ENCODE measurements around the gene RENBP. TPM values are rescaled to one million over a fixed set of nuclear protein-coding genes. Genes with fewer than 3 reads are reported as not detected.

RENBP gene
- total and polyA plus RNA-seq, 2 donors: 4.4 to 12.1 TPM

GRCh38 chrX:153941336-153942252 is 2.8 kb downstream of the RENBP start:
- H3K4me3 ChIP-seq (ENCODE audit: low read depth, low read length): no peak overlapping the region
- H3K27ac ChIP-seq (ENCODE audit: low read depth): no peak overlapping the region

DNA sequence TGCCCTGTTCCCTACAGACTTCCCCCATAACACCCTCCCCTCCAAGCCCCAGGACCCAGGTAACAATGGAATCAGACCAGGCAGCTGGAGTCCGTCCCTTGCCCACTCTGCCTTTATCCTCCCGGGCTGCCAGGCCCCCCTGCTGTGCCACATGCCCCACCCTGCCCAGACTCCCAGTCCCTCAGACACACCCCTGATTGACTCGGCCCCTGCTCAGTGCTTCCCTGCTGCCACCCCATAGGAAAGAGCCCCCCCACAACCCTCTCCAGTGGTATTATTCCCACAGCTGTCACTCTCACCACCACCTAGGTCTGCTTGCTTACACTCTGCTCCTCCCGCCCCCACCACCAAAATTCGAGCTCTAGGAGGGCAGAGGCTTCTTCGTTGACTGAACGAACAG is 4.9 kb downstream of the RENBP start:
- DNase-seq (ENCODE audit: extremely low spot score): no peak
- Histone ChIP-seq H3K36me3 (ENCODE audit: insufficient read depth) (no peaks in the 10 kb centered on the region), H3K27ac (ENCODE audit: low read depth) (no peak overlapping the region), H3K4me1 (ENCODE audit: insufficient read depth) (no peaks in the 10 kb centered on the region), H3K4me3 (ENCODE audit: low read depth, low read length) (no peak overlapping the region)
- WGBS: 57% methylated on average over 7 of the region's 7 CpGs

More at GRCh38 chrX:153941336-153942252, 2.8 kb downstream of the RENBP start:
- WGBS: 51% methylated on average over 23 of the region's 23 CpGs
- no peaks in the 10 kb centered on the region for H3K36me3 ChIP-seq (ENCODE audit: insufficient read depth)
- no peak for DNase-seq (ENCODE audit: extremely low spot score)
- no peaks in the 10 kb centered on the region for H3K4me1 ChIP-seq (ENCODE audit: insufficient read depth)

DNA sequence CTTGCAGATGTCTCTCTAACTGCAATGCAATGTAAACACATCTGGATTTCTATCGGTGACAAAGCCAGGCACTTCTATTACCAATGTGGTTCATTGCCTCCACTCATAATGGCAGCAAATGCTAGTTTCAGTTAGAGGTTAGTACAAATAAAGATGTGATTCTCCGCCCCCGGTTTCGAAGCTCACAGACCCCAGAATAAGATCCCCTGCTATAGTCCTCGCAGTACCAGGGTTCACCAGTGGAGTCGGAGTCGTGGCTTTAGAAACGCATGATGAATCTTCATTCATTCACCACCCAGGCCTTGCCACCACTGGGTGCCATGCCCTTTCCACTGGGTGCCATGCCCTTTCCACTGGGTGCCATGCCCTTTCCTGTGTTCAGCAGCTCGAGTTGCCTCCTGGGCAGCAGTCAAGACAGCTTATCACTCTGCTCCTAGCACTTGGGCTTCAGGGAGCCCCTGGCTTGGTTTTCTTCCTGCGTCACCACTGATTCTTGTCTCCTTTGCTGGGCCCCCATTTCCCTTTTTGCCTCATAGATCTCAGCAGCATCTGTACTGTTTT is 6.1 kb downstream of the RENBP start:
- Histone ChIP-seq H3K4me1 (ENCODE audit: insufficient read depth) (no peaks in the 10 kb centered on the region), H3K27ac (ENCODE audit: low read depth) (no peak overlapping the region), H3K36me3 (ENCODE audit: insufficient read depth) (no peaks in the 10 kb centered on the region), H3K4me3 (ENCODE audit: low read depth, low read length) (no peak overlapping the region)
- WGBS: 76% methylated on average over 10 of the region's 10 CpGs
- no peak for DNase-seq (ENCODE audit: extremely low spot score)

GRCh38 chrX:153937056-153937455 is 7.4 kb downstream of the RENBP start:
- no peaks in the 10 kb centered on the region for H3K4me1 ChIP-seq (ENCODE audit: insufficient read depth)
- DNase-seq (ENCODE audit: extremely low spot score): no peak
- no peak overlapping the region for H3K4me3 ChIP-seq (ENCODE audit: low read depth, low read length)
- WGBS: 89% methylated on average over 3 of the region's 3 CpGs
- H3K27ac ChIP-seq (ENCODE audit: low read depth): no peak overlapping the region
- H3K36me3 ChIP-seq (ENCODE audit: insufficient read depth): no peaks in the 10 kb centered on the region

DNA sequence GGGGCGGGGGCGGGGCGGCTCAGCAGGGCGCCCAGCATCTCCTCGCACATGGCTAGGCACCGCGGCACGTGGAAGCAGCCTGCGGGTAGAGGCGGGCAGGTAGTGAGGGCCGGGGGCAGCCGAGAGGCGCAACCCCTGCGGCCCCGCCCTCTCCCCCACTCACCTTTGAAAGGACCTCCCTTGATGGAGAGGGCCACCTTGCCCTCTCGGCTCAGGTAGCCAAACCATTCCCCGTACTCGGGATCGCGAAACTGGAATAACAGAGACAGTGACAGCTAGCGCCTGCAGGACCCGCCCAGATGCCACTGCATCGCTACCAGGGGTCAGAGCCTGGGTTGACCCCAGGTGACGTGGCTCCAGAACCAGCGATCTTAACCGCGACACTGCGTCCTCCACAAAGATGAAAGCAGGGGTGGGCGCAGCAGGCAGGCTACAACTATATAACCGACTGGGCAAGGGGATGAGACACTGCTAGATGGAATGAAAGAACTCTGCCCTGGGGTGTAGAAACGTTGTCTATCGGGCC is 9.1 kb downstream of the RENBP start:
- H3K27ac ChIP-seq (ENCODE audit: low read depth): no peak overlapping the region
- WGBS: 8% methylated on average over 28 of the region's 32 CpGs
- H3K4me1 ChIP-seq (ENCODE audit: insufficient read depth): no peaks in the 10 kb centered on the region
- H3K36me3 ChIP-seq (ENCODE audit: insufficient read depth): no peaks in the 10 kb centered on the region
- DNase-seq (ENCODE audit: extremely low spot score): no peak
- H3K4me3 ChIP-seq (ENCODE audit: low read depth, low read length): peak overlapping the region; percentile 82

DNA sequence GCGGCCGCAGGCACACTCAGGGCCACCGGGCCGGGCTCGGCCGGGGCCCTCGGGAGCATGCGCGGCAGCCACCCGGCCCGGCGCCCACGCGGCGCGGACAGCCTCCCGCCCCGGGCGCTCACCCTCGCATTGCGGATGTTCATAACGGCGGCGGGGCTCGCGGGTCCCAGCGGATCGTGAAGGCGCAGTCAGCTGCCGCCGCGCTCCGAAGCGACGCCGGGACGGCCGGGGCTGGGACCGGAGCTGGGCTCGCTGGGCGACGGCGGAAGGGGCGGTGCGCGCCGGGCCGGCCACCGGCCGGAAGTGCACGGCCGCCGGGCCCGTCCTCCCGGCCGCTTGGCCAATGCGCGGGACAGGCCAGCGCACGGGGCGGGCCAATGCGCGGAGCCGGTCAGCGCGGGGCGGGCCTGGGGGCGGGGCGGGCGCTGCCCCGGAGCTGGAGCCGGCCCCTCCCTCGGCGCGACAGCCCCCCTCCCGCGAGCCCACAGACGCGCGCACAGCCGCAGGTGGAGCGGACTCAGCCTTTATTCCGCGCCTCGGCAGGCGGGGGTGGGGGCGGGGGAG is 9.6 kb downstream of the RENBP start, which contains the start of gene NAA10:
Gene NAA10 (minus strand): TSS at position 276 of the 564 bp plus-strand sequence. CDS start 133 bp downstream, at position 143.
- WGBS: under 1% methylated on average over 58 of the region's 87 CpGs
- no peak for DNase-seq (ENCODE audit: extremely low spot score)
- Histone ChIP-seq H3K27ac (ENCODE audit: low read depth) (no peak within 1 kb of the TSS), H3K4me1 (ENCODE audit: insufficient read depth) (no peaks in the 10 kb centered on the region), H3K4me3 (ENCODE audit: low read depth, low read length) (peak within 1 kb of the TSS; percentile 82), H3K36me3 (ENCODE audit: insufficient read depth) (no peaks in the 10 kb centered on the region)

GRCh38 chrX:153934148-153934761 is 10.2 kb downstream of the RENBP start:
- H3K4me3 ChIP-seq (ENCODE audit: low read depth, low read length): peak overlapping the region; percentile 82
- DNase-seq (ENCODE audit: extremely low spot score): no peak
- WGBS: 6% methylated on average over 33 of the region's 33 CpGs
- no peaks in the 10 kb centered on the region for H3K4me1 ChIP-seq (ENCODE audit: insufficient read depth)
- H3K36me3 ChIP-seq (ENCODE audit: insufficient read depth): no peaks in the 10 kb centered on the region
- H3K27ac ChIP-seq (ENCODE audit: low read depth): no peak overlapping the region

- H3K4me3 ChIP-seq (ENCODE audit: low read depth, low read length): peak overlapping the region; percentile 82
- DNase-seq (ENCODE audit: extremely low spot score): no peak
- no peaks in the 10 kb centered on the region for H3K4me1 ChIP-seq (ENCODE audit: insufficient read depth)
- H3K36me3 ChIP-seq (ENCODE audit: insufficient read depth): no peaks in the 10 kb centered on the region
- 32% methylated on average over 7 of the region's 7 CpGs for WGBS
- H3K27ac ChIP-seq (ENCODE audit: low read depth): no peak overlapping the region
Observed at GRCh38 chrX:153933748-153934147, 10.7 kb downstream of the RENBP start.

DNA sequence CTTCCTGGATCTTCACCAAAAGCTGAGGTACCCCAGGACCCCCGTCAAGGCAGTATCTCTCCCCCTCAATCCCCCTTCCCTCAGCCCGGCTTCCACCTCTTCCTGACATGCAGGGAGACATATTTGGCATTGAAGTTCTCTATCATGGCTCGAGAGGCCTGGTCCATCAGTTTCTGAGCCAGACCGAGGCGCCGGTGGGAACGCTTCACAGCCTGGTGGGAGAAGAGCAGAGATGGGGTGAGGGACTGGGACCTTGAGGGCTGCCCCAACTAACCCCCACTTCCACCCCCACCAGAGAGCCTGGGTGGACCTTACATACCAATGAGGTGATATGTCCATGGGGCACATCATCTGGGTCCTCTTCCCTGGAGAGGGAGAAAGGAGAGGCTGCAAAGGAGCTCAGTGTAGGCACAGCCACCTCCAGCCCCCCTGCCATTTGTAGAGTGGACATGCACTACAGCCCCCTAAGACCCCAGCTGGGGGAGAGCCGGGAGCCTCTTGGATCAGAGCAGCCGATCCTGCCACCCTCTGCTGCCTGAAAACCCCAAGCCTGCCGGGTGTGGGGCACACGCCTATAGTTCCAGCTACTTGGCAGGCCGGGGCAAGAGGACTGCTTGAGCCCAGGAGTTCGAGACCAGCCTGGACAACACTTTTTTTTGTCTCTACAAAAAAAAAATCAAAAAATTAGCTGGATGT is 12.1 kb downstream of the RENBP start:
- no peaks in the 10 kb centered on the region for H3K4me1 ChIP-seq (ENCODE audit: insufficient read depth)
- no peak overlapping the region for H3K27ac ChIP-seq (ENCODE audit: low read depth)
- no peak overlapping the region for H3K4me3 ChIP-seq (ENCODE audit: low read depth, low read length)
- 92% methylated on average over 13 of the region's 13 CpGs for WGBS
- no peak for DNase-seq (ENCODE audit: extremely low spot score)
- H3K36me3 ChIP-seq (ENCODE audit: insufficient read depth): no peaks in the 10 kb centered on the region

GRCh38 chrX:153931748-153932147 is 12.7 kb downstream of the RENBP start:
- H3K4me1 ChIP-seq (ENCODE audit: insufficient read depth): no peaks in the 10 kb centered on the region
- no peaks in the 10 kb centered on the region for H3K36me3 ChIP-seq (ENCODE audit: insufficient read depth)
- no peak overlapping the region for H3K27ac ChIP-seq (ENCODE audit: low read depth)
- DNase-seq (ENCODE audit: extremely low spot score): no peak
- no peak overlapping the region for H3K4me3 ChIP-seq (ENCODE audit: low read depth, low read length)
- WGBS: 95% methylated on average over 13 of the region's 13 CpGs

DNA sequence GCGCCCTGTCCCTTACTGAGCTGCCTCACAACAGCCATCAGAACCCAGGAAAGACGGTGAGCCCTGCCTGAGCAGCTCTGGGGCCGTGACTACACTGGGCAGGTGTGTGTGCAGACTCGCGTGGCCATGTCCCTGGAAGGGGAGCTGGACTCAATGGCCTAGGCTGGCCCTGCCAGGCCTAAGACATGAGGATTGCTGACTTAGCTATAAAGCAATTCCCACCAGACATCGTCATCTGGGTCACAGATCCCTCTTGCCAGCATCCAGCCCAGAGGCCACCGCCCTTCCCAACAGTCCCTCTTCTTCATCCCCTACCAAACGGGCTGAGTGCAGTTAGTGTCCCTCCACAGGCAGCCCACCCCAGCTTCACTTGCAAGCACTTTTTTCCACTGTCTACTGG is 13.3 kb downstream of the RENBP start:
- Histone ChIP-seq H3K4me3 (ENCODE audit: low read depth, low read length) (no peak overlapping the region), H3K4me1 (ENCODE audit: insufficient read depth) (no peaks in the 10 kb centered on the region), H3K36me3 (ENCODE audit: insufficient read depth) (no peaks in the 10 kb centered on the region), H3K27ac (ENCODE audit: low read depth) (no peak overlapping the region)
- DNase-seq (ENCODE audit: extremely low spot score): no peak
- WGBS: 95% methylated on average over 8 of the region's 8 CpGs

DNA sequence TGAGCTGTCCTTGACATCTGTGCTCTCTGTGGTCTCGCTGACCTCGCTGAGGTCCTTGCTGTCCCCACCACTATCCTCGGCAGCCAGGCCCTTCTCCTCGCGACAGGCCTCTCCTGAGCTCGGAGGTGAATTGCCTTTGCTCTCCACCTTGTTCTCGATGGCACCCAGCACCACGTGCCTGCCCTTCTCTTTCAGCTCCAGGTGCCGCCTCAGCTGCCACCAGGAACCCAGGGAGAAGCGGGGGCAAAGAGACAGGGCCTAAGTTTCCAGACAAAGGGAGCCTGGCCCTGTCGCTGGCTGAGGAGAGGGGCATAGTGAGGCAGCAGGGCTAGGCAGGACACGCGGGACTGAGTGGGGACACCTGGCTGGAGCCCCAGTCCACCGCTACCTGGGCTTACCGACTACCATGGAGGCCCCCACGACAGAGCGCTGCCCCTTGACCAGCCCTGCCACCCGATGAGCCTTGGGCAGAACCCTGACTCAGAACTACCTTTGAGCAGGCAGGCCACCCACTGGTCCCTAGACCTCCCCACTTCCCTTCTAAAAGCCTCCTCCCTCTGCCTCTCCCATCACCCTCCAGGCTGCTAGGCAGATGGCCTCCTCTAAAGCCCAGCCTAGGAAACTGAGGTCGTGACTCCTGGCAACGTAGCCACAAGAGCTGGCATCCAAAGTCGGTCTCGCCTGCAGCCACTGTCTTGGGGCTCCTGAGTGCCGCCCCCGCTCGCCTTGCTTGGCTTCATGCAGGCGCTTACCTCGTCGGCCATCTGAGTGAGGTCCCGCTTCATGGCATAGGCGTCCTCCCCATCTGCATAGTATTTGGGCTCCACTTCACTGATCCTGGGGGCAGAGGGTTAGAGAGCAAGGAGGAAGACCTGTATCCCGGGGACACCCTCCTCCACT is 14.2 kb downstream of the RENBP start:
- DNase-seq (ENCODE audit: extremely low spot score): no peak
- H3K36me3 ChIP-seq (ENCODE audit: insufficient read depth): no peaks in the 10 kb centered on the region
- no peak overlapping the region for H3K27ac ChIP-seq (ENCODE audit: low read depth)
- H3K4me3 ChIP-seq (ENCODE audit: low read depth, low read length): no peak overlapping the region
- 91% methylated on average over 31 of the region's 31 CpGs for WGBS
- no peaks in the 10 kb centered on the region for H3K4me1 ChIP-seq (ENCODE audit: insufficient read depth)

Data from urinary bladder (tissue), 4 donors.